NCI-H1105 treated with DMSO at 0.1 percent for 48 hours (cell line): Measurements from ENCODE around the gene ADAMTS15.

Experiments used
- DNase-seq: peaks from one replicate; lab custom pipeline; 2025; lab: John Stamatoyannopoulos, UW

Gene ADAMTS15

GRCh38 chr11:130514851-130515250 lies 66.4 kb downstream of the ADAMTS15 start:
- no peak for DNase-seq

GRCh38 chr11:130515829-130516553 lies 67.5 kb downstream of the ADAMTS15 start:
- no peak for DNase-seq

GRCh38 chr11:130516554-130517505 lies 68.4 kb downstream of the ADAMTS15 start:
- DNase-seq, result no peak

DNA sequence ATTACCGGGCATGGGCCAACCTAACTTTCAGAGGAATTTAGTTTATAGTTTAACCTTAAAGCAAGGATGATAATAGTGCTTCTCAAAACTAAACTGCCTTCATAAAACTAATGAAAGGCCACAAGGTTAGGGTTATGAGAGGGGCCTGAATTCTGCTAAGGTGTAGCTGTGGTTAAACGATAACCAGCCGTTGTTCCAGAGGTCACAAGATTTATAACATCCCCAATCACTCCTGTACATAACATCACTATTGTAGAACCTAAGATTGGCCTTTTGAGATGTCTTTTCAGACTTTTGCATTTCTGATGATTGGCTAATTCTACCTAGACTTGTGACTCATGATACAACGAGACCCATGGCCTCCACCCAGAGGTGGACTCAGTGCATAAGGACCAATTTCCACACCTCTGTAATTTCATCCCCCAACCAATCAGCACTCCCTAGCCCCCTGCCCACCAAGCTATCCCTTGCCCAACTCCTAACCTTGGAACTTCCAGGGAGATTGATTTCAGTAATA lies 69.8 kb downstream of the ADAMTS15 start:
- DNase-seq, result no peak

DNA sequence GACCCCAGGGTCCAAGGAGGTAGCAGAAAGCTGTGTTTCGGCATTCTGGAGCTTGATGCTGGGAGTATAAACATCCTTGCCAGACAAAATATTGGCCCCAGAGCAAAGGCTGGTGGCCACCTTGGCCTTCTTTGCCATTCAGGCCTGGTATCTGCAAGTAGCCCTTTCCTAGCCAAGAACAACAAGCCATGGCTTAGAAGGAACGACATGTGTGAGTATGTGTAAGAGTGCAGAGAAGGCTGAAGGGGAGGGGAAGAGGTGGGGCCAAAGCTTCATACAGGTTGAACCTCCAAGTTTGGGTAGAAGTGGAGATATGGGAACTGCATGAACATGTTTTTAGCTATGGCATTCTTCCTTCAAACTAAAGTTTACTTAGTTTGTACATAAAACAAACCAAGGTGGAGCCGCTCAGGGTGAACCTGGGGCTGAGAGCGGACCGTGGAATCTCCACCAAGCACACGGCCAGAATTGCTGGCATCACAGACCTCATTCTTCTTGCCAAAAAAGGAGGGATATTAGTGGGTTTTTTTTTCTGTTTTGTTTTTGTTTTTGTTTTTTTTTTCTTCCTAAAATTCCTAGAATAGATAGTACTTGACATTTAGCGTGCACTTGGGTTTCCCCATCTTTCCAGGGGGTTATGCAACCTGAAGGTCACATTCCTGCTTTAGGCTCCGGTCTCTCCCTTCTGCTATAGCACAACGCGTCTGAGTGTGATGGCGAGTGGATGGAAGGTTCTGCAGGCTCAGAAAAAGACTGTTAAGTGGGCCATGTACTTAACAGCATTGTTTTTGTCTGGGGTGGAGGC lies 70.9 kb downstream of the ADAMTS15 start:
- no peak for DNase-seq

DNA sequence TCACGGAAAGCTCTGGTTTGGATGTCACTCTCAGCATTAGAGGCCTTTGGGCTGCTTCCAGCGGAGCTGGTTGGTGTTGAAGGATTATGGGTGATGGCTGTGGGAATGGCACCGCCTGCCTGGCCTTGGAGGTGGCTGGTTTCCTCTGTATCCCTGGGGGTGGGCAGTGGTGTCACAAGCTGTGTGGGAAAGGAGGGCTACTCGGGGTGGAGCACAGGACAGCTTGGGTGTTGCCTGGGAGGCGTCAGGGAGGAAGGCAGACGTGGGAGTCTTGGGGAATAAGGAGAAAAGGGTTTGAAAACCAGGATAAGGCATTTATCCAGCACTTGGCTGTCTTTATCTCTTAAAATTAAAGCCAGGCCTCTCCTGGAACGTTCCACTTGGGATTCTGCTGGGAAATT lies 71.8 kb downstream of the ADAMTS15 start:
- DNase-seq, result no peak

GRCh38 chr11:130522284-130522961 lies 74.0 kb downstream of the ADAMTS15 start:
- DNase-seq, result no peak

DNA sequence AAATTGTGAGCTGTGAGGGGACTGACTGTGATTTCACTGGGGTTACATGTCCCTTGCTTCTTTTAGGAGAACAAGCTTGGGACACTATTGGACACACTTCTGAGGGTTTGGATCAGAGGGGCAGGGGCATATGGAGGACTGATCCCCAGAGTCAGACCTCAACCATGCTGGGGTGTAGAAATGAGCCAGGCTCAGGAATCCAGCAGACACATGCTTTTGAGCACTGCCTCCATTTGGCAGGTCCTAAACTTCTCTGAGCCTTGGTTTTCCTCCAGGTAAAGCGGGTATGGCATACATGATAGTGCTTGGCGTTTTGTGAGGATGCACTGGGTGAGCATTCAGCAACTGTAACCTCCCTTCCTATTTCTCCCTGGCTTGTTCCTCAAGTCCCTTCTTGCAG lies 74.7 kb downstream of the ADAMTS15 start:
- DNase-seq, result no peak

- no peak for DNase-seq
These were observed 75.2 kb downstream of the ADAMTS15 start for GRCh38 chr11:130523609-130524008.

DNA sequence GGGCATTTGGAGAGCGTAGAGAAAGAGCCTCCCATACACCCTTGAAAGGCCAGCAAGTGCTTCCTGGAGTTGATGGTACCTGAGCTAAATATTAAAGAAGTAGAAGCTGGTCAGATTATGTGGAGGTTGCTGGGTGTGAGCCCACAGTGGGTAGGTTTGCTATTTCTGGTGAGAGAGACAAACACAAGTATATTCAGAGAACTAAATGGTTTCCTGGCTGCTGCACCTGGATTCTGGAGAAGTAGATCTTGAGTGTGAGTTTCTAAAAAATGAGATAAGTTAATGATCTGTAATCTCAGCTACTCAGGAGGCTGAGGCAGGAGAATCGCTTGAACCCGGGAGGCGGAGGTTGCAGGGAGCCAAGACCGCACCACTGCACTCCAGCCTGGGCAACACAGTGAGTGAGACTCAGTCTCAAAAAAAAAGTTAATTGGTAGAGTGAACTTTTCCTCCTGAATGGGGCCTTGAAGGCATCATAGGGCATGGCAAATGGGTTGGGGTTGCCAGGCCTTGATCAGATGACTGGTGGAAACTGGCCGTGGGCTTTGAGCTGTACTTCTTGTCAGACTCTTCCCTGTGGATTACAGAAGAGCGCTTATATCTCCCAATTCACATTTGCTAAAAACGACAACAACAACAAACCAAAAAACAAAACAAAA lies 75.8 kb downstream of the ADAMTS15 start:
- no peak for DNase-seq

DNA sequence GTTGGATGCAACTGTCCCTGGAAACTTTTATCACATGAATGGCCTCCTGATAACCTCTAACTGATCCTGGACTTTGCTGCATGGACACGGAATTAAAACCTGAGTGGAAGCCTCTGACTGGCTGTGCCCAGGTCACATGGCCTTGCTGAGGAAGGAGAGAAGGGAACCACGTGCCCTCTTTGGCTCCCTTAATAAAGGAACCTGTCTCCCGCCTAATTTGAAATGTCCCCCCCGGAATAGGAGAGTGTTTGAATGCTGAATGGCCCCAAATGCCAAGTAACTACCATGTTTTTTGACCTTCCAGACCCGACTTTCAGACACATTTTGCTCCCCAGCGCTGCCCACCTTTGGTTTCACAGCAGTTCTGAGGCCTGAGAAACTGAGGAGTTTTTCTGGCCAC lies 76.9 kb downstream of the ADAMTS15 start:
- DNase-seq, result no peak
